HCT116 (cell line): Measurements from ENCODE around the gene RPL7L1. TPM values are rescaled to one million over a fixed set of nuclear protein-coding genes. Genes with fewer than 3 reads are reported as not detected.

Experiments
- ATAC-seq: fragments of 200-7000 bp; cut with Tn5 transposase; 2 replicates; pipeline ENCODE4 v1.9.1; 2020; ENCODE audit warnings: mild to moderate bottlenecking, moderate library complexity
- BruUV-seq: library from RNA; stranded (reverse); fragments of 400-500 nt; replicated peaks from 2 replicates; lab custom pipeline; 2021; lab: Mats Ljungman, UMichigan
- CTCF ChIA-PET: fragments of 300-600 bp; sonication (Branson Sonifier 250); formaldehyde crosslinking; loops from one replicate; lab custom pipeline; 2021; ENCODE audit warnings: antibody characterized with exemption; lab: Charles Lee
- POLR2A ChIA-PET: fragments of 300-600, 350-600 bp; sonication (Branson Sonifier 250); formaldehyde crosslinking; loops from one replicate; lab custom pipeline; 2021; ENCODE audit warnings: antibody characterized with exemption; lab: Charles Lee
- RAD21 ChIA-PET, 2 experiments: fragments of 300-600 bp; sonication (Branson Sonifier 250); formaldehyde crosslinking; loops; one replicate each; lab custom pipeline; 2023; ENCODE audit warnings: low total read pairs in 2 of 2; ENCODE audit not compliant: uncharacterized antibody in 2 of 2, unreplicated experiment in 2 of 2, low non-redundant PET in 1 of 2; lab: Charles Lee
- DNase-seq: peaks from one replicate; pipeline ENCODE4 v3.0.0-alpha.2; 2010; ENCODE audit warnings: low read depth, low spot score
- H2AFZ ChIP-seq: fragments of 200-600 bp; shearing (Covaris generic), sonication (generic); 2 replicates; pipeline ENCODE4 v1.6.1; 2017; ENCODE audit warnings: low read depth, mixed run types, mixed read lengths, antibody characterized with exemption, low read length; ENCODE audit not compliant: poor library complexity, severe bottlenecking
- H3K27ac ChIP-seq: 2 replicates; pipeline ENCODE4 v1.5.1; 2012; ENCODE audit warnings: low read depth, low read length
- H3K27me3 ChIP-seq: fragments of 200-600 bp; sonication (generic); 2 replicates; pipeline ENCODE4 v1.6.1; 2016; ENCODE audit warnings: mixed run types, low read length, mixed read lengths; ENCODE audit not compliant: insufficient read depth
- H3K36me3 ChIP-seq, 2 experiments: fragments of 200-500 bp in 1 of 2; fragments of 200-600 bp in 1 of 2; sonication (Bioruptor generic) in 1 of 2; sonication (generic) in 1 of 2; 2 replicates each; pipeline versions ENCODE4 v1.5.1 to v1.6.1; 2014 to 2016; ENCODE audit warnings: low read length in 2 of 2, inconsistent platforms in 1 of 2, mixed read lengths in 1 of 2, mixed run types in 1 of 2; ENCODE audit not compliant: insufficient read depth in 2 of 2, control insufficient read depth in 1 of 2
- H3K4me1 ChIP-seq, 2 experiments: fragments of 200-600 bp in 1 of 2; sonication (generic) in 1 of 2; 2 replicates each; pipeline versions ENCODE4 v1.5.1 to v1.6.1; 2012 to 2017; ENCODE audit warnings: low read length in 2 of 2, inconsistent platforms in 1 of 2, mild to moderate bottlenecking in 1 of 2, mixed read lengths in 1 of 2, mixed run types in 1 of 2, moderate library complexity in 1 of 2; ENCODE audit not compliant: insufficient read depth in 2 of 2, control insufficient read depth in 1 of 2
- H3K4me2 ChIP-seq: fragments of 200-600 bp; sonication (generic); 2 replicates; pipeline ENCODE4 v1.6.1; 2017; ENCODE audit warnings: mixed run types, low read length, mixed read lengths
- H3K4me3 ChIP-seq, 2 experiments: fragments of 200-600 bp in 1 of 2; sonication (generic) in 1 of 2; replicated peaks in 1 of 2; 2 replicates each; pipeline ENCODE4 v1.5.1; 2011 to 2016; ENCODE audit warnings: low read length in 2 of 2, control low read depth in 1 of 2, low read depth in 1 of 2, mild to moderate bottlenecking in 1 of 2, mixed read lengths in 1 of 2, mixed run types in 1 of 2
- H3K79me2 ChIP-seq: fragments of 200-600 bp; sonication (generic); 2 replicates; pipeline ENCODE4 v1.6.1; 2017; ENCODE audit warnings: mild to moderate bottlenecking, mixed run types, low read length, moderate library complexity, mixed read lengths; ENCODE audit not compliant: insufficient read depth
- H3K9ac ChIP-seq: fragments of 200-600 bp; sonication (generic); 2 replicates; pipeline ENCODE4 v1.6.1; 2016; ENCODE audit warnings: low read length, mixed read lengths
- H3K9me2 ChIP-seq: fragments of 200-600 bp; sonication (generic), shearing (Covaris generic); 2 replicates; pipeline ENCODE4 v1.6.1; 2017; ENCODE audit warnings: mixed run types, mild to moderate bottlenecking, moderate library complexity; ENCODE audit not compliant: insufficient read depth
- H3K9me3 ChIP-seq, 2 experiments: fragments of 200-500 bp in 1 of 2; fragments of 200-600 bp in 1 of 2; sonication (Bioruptor generic) in 1 of 2; sonication (generic) in 1 of 2; 2 replicates each; pipeline ENCODE4 v1.6.1; 2014 to 2017; ENCODE audit warnings: low read length in 2 of 2, mixed read lengths in 2 of 2, inconsistent platforms in 1 of 2, low read depth in 1 of 2, mild to moderate bottlenecking in 1 of 2, mixed run types in 1 of 2, moderate library complexity in 1 of 2; ENCODE audit not compliant: control insufficient read depth in 1 of 2, insufficient read depth in 1 of 2
- H4K20me1 ChIP-seq: fragments of 200-600 bp; sonication (generic), shearing (Covaris generic); 2 replicates; pipeline ENCODE4 v1.6.1; 2017; ENCODE audit warnings: mixed run types, mild to moderate bottlenecking, moderate library complexity; ENCODE audit not compliant: insufficient read depth
- CBX3 ChIP-seq: IDR thresholded peaks from 2 replicates; pipeline ENCODE4 v1.6.1; 2012; ENCODE audit warnings: low read depth
- CEBPB ChIP-seq: IDR thresholded peaks from 2 replicates; pipeline ENCODE4 v1.6.1; 2012; ENCODE audit warnings: low read depth
- EGR1 ChIP-seq: IDR thresholded peaks from 2 replicates; pipeline ENCODE4 v1.6.1; 2012; ENCODE audit warnings: low read depth
- ELF1 ChIP-seq: IDR thresholded peaks from 2 replicates; pipeline ENCODE4 v1.6.1; 2012; ENCODE audit warnings: low read depth, borderline replicate concordance
- EZH2phosphoT487 ChIP-seq: fragments of 200-600 bp; IDR thresholded peaks from 2 replicates; pipeline ENCODE4 v1.6.1; 2018; ENCODE audit warnings: antibody characterized with exemption, borderline replicate concordance
- FOSL1 ChIP-seq: IDR thresholded peaks from 2 replicates; pipeline ENCODE4 v1.6.1; 2012; ENCODE audit warnings: low read depth
- JUND ChIP-seq: IDR thresholded peaks from 2 replicates; pipeline ENCODE4 v1.6.1; 2012
- POLR2A ChIP-seq: IDR thresholded peaks from 2 replicates; pipeline ENCODE4 v1.7.0; 2011; ENCODE audit warnings: borderline replicate concordance; ENCODE audit not compliant: insufficient read depth, insufficient read length; ENCODE audit errors: extremely low read depth
- POLR2AphosphoS5 ChIP-seq: IDR thresholded peaks from 2 replicates; pipeline ENCODE4 v1.6.1; 2011; ENCODE audit warnings: mild to moderate bottlenecking, low read depth, low read length, moderate library complexity
- RAD21 ChIP-seq: IDR thresholded peaks from 2 replicates; pipeline ENCODE4 v1.6.1; 2012; ENCODE audit warnings: low read depth, mild to moderate bottlenecking
- SP1 ChIP-seq: IDR thresholded peaks from 2 replicates; pipeline ENCODE4 v1.6.1; 2012; ENCODE audit warnings: low read depth
- SRF ChIP-seq: IDR thresholded peaks from 2 replicates; pipeline ENCODE4 v1.6.1; 2012; ENCODE audit warnings: low read depth
- TCF7L2 ChIP-seq: IDR thresholded peaks from 2 replicates; pipeline ENCODE4 v1.7.0; 2011; ENCODE audit warnings: borderline replicate concordance, inconsistent platforms; ENCODE audit not compliant: insufficient read depth, insufficient read length; ENCODE audit errors: extremely low read depth
- YY1 ChIP-seq: IDR thresholded peaks from 2 replicates; pipeline ENCODE4 v1.6.1; 2011; ENCODE audit warnings: low read length, low read depth, moderate library complexity, mild to moderate bottlenecking; ENCODE audit not compliant: insufficient replicate concordance; ENCODE audit errors: extremely low read depth
- ZFX ChIP-seq: fragments of 450-650 bp; IDR thresholded peaks from 2 replicates; pipeline ENCODE4 v1.6.1; 2017
- ZNF274 ChIP-seq: fragments of 200-500 bp; sonication (Bioruptor generic); IDR thresholded peaks from 2 replicates; pipeline ENCODE4 v1.6.1; 2014; ENCODE audit warnings: mild to moderate bottlenecking, low read depth, low read length, inconsistent platforms
- intact Hi-C: fragments of 100-400 bp; cut with micrococcal nuclease; formaldehyde crosslinking; loops from 2 replicates; pipeline ENCODE4 v1.10.0; 2022
- total RNA-seq: library from RNA; stranded (reverse); gene quantifications from one replicate; pipeline ENCODE4 v1.2.1, GENCODE V29; 2021; ENCODE audit not compliant: unreplicated experiment
- TF ChIP-seq, protein P1 (sequence below), 3 experiments: fragments of 200-600 bp in 1 of 3; sonication (generic) in 1 of 3; IDR thresholded peaks in 2 of 3; conservative IDR thresholded peaks in 1 of 3; 2 replicates each; pipeline ENCODE4 v1.5.1; 2012 to 2017; ENCODE audit warnings: low read depth in 2 of 3, low read length in 2 of 3, antibody characterized with exemption in 1 of 3, borderline replicate concordance in 1 of 3, control low read depth in 1 of 3, mild to moderate bottlenecking in 1 of 3, mixed read lengths in 1 of 3, mixed run types in 1 of 3, moderate library complexity in 1 of 3; ENCODE audit not compliant: insufficient read depth in 1 of 3
- TF ChIP-seq, protein P2 (sequence below): IDR thresholded peaks from 2 replicates; pipeline ENCODE4 v1.6.1; 2012

RPL7L1 gene
- total RNA-seq, 1 experiment from 2014 or later: 125 TPM

DNA sequence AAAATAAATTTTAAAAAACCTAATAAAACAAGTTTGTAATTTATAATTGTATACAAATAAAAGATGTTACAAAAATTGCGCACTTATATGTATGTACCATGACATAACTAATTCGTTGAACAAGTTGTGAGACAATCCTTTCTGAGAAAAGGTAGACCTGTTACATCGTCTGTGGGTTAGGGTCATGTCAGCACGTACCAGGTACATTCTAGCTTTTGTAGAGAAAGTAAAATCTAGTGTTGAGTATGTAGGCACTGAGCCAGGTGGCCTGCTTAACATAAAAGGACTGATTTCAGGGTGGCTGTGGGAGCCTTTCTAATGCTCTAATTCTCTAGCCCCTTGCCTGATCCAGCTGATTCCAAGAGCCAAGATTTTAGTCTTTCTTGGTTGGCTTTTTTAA, 10.4 kb downstream of the RPL7L1 start:
- H4K20me1 ChIP-seq: peaks cover 2% of the 10 kb centered on the region
- H3K4me1 ChIP-seq: peaks cover 3 to 18% of the 10 kb centered on the region in 2 experiments; a peak in 3 of 4 replicates
- peak overlapping the region; percentile 87 for H3K4me2 ChIP-seq
- H3K27me3 ChIP-seq: no peaks in the 10 kb centered on the region
- peaks cover 10% of the 10 kb centered on the region in 2 experiments; a peak in 3 of 4 replicates for H3K36me3 ChIP-seq
- no TSS peak for BruUV-seq
- POLR2A ChIA-PET: interaction anchor here (1.6 to 1.8 kb wide), 2 partner anchors 9 to 10 kb away, joined by 5 to 10 read pairs; partner anchors contain the start of gene RPL7L1
- peaks cover 12% of the 10 kb centered on the region for H3K79me2 ChIP-seq
- H3K9me3 ChIP-seq: no peaks in the 10 kb centered on the region
- H3K9ac ChIP-seq: peak overlapping the region; percentile 92
- ATAC-seq (no peak), DNase-seq (no peak)
- H3K9me2 ChIP-seq: no peaks in the 10 kb centered on the region
- peak overlapping the region; percentile 98 for H3K27ac ChIP-seq
- intact Hi-C loops: loop anchor here (5.0 kb wide), 1 partner anchor 143 kb away; the partner anchor contains the start of gene TBCC
- H3K4me3 ChIP-seq: peak overlapping the region; percentile 87 to 93
- no peak overlapping the region for H2AFZ ChIP-seq
- CTCF ChIA-PET: no interaction called here
- TF ChIP-seq POLR2A (no peak), SRF (no peak), CEBPB (no peak), ZNF274 (no peak)
- RAD21 ChIA-PET: no interaction called here

DNA sequence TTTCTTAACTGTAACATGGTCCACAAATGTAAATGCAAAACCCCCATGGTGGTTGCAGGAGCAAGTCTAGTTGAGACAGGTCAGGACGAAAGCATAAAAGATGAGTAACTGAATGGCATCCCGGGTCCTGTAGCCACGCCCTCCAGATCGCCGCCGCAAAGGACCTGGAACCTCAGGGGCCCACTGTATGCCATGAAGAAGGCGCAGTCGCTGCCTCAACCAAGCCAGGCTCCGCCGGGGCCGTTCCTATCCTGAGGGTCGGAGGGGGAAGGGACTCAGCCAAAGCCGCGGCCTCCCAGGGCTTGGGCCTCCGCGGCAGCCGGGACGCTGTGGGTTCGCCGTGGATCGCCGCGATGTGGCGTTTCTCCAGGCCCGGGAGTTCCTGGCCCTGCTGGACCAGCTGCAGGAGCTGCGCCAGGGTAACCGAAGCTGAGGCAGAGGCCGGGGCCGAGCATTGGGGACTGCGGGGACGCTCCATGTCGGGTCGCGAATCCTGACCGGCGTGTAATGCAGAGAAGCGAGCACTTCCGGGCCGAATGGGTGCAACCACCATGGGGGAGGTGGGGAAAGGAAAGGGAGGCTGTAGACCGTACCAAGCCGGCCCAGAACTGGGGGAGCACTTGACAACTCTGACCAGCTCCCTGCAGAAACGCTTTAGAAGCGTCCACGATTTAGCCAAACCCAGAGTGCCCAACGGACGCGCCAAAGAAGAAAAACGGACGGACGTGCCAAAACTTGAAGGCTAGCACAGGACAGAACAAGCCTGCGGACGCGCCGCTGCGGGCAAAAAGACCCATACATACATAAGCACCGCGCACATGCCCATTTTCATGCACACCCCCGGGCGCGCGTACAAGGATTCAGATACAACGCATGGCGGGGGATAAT, 11.1 kb downstream of the RPL7L1 start:
- Histone ChIP-seq H4K20me1 (peaks cover 2% of the 10 kb centered on the region), H3K9ac (peak overlapping the region; percentile 92), H3K4me3 (peak overlapping the region; percentile 87 to 93), H3K36me3 (peaks cover 5 to 6% of the 10 kb centered on the region in 2 experiments; a peak in 3 of 4 replicates), H3K9me2 (no peaks in the 10 kb centered on the region), H3K4me1 (peaks cover 3 to 18% of the 10 kb centered on the region in 2 experiments; a peak in 3 of 4 replicates), H3K27me3 (no peaks in the 10 kb centered on the region), H3K4me2 (peak overlapping the region; percentile 87), H3K9me3 (no peaks in the 10 kb centered on the region), H2AFZ (peak overlapping the region; percentile 63), H3K27ac (peak overlapping the region; percentile 98), H3K79me2 (peaks cover 9% of the 10 kb centered on the region)
- intact Hi-C loops: loop anchor here (5.0 kb wide), 1 partner anchor 143 kb away; the partner anchor contains the start of gene TBCC
- RAD21 ChIA-PET: no interaction called here
- CTCF ChIA-PET: interaction anchor here (1.0 kb wide), 1 partner anchor 229 kb away, joined by 3 read pairs; no protein-coding TSS in a partner anchor
- DNase-seq (peak; percentile 89), ATAC-seq (peak; percentile 90)
- POLR2A ChIA-PET: interaction anchor here (1.6 to 1.8 kb wide), 2 partner anchors 9 to 11 kb away, joined by 5 to 10 read pairs; partner anchors contain the start of gene RPL7L1
- TSS peak; percentile 94 for BruUV-seq
- TF ChIP-seq ZFX: peak; percentile 98
- TF ChIP-seq, protein P1, sequence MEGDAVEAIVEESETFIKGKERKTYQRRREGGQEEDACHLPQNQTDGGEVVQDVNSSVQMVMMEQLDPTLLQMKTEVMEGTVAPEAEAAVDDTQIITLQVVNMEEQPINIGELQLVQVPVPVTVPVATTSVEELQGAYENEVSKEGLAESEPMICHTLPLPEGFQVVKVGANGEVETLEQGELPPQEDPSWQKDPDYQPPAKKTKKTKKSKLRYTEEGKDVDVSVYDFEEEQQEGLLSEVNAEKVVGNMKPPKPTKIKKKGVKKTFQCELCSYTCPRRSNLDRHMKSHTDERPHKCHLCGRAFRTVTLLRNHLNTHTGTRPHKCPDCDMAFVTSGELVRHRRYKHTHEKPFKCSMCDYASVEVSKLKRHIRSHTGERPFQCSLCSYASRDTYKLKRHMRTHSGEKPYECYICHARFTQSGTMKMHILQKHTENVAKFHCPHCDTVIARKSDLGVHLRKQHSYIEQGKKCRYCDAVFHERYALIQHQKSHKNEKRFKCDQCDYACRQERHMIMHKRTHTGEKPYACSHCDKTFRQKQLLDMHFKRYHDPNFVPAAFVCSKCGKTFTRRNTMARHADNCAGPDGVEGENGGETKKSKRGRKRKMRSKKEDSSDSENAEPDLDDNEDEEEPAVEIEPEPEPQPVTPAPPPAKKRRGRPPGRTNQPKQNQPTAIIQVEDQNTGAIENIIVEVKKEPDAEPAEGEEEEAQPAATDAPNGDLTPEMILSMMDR (IDR thresholded peaks at IDR 0.05 in 2 of 3, conservative IDR thresholded peaks at IDR 0.05 in 1 of 3; ENCODE audit: borderline replicate concordance in 1 of 3, insufficient read depth in 1 of 3, low read depth in 2 of 3, low read length in 2 of 3): no peak
- TF ChIP-seq FOSL1: no peak
- TF ChIP-seq RAD21: no peak
- TF ChIP-seq TCF7L2: peak; percentile 65
- peak; percentile 67 for TF ChIP-seq SP1
- no peak for TF ChIP-seq EZH2phosphoT487
- TF ChIP-seq, protein P2, sequence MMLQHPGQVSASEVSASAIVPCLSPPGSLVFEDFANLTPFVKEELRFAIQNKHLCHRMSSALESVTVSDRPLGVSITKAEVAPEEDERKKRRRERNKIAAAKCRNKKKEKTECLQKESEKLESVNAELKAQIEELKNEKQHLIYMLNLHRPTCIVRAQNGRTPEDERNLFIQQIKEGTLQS: no peak
- no peak for TF ChIP-seq EGR1
- peak; percentile 60 for TF ChIP-seq YY1
- peak; percentile 94 for TF ChIP-seq POLR2AphosphoS5
- peak; percentile 64; the same call in 1 of the 2 replicates for TF ChIP-seq ELF1
- peak; percentile 60 for TF ChIP-seq POLR2A
- TF ChIP-seq JUND: peak; percentile 83
- peak; percentile 37; the same call in 1 of the 2 replicates for TF ChIP-seq CBX3
